Mammary epithelial cell (primary cell): Measurements from ENCODE around the gene STK35.

ENCODE experiments used
- EZH2 ChIP-seq: IDR thresholded peaks from 2 replicates; pipeline ENCODE4 v1.6.1; 2012; ENCODE audit warnings: low read length, inconsistent platforms, borderline replicate concordance
- TF ChIP-seq, protein P1 (sequence below), 2 donors: IDR thresholded peaks in 1 of 2; conservative IDR thresholded peaks in 1 of 2; 2 replicates each; pipeline ENCODE4 v1.5.1; 2011 to 2012; ENCODE audit warnings: inconsistent platforms in 2 of 2, low read length in 2 of 2, mild to moderate bottlenecking in 2 of 2, control low read depth in 1 of 2, low read depth in 1 of 2; ENCODE audit not compliant: insufficient read depth in 1 of 2; ENCODE audit errors: extremely low read depth in 1 of 2

GRCh38 chr20:2195614-2196013 is 94.0 kb downstream of the STK35 start:
- TF ChIP-seq, protein P1, sequence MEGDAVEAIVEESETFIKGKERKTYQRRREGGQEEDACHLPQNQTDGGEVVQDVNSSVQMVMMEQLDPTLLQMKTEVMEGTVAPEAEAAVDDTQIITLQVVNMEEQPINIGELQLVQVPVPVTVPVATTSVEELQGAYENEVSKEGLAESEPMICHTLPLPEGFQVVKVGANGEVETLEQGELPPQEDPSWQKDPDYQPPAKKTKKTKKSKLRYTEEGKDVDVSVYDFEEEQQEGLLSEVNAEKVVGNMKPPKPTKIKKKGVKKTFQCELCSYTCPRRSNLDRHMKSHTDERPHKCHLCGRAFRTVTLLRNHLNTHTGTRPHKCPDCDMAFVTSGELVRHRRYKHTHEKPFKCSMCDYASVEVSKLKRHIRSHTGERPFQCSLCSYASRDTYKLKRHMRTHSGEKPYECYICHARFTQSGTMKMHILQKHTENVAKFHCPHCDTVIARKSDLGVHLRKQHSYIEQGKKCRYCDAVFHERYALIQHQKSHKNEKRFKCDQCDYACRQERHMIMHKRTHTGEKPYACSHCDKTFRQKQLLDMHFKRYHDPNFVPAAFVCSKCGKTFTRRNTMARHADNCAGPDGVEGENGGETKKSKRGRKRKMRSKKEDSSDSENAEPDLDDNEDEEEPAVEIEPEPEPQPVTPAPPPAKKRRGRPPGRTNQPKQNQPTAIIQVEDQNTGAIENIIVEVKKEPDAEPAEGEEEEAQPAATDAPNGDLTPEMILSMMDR (conservative IDR thresholded peaks at IDR 0.05 in 1 of 2, IDR thresholded peaks at IDR 0.05 in 1 of 2; ENCODE audit: extremely low read depth in 1 of 2, insufficient read depth in 1 of 2, low read depth in 1 of 2, low read length in 2 of 2), result no peak
- no peak for TF ChIP-seq EZH2
